ENCODE data around the gene GNG12.

The GNG12 gene

DNA sequence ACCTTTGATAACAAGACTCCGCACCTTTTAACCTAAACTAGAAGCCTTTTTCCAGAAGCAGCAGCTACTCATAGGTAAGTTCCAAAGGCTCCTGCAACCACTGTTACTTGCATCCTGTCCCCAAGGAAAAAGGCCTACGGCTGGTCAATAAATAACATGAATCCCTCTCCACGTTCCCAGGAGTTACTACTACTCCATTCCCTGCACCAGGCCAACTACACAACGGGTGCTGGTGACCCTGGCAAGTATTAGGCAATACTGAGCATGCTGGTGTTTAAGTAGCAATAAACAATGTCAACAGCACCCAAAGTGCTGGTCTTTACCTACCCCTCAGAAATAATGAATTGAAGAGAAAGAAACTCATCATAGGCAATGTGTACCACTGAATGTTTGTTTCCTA, 7.7 kb downstream of the GNG12 start:
- Histone ChIP-seq H3K4me3 (ENCODE audit: low read length) (no peak overlapping the region), H3K27ac (ENCODE audit: low read length) (no peak overlapping the region), H3K4me1 (ENCODE audit: insufficient read depth, low read length) (peaks cover 5% of the 10 kb centered on the region; the same call in 1 of the 2 replicates), H3K36me3 (ENCODE audit: insufficient read depth, low read depth, low read length) (no peaks in the 10 kb centered on the region), H3K9me3 (ENCODE audit: insufficient read depth, low read depth, low read length) (no peaks in the 10 kb centered on the region), H3K27me3 (ENCODE audit: insufficient read depth, low read length) (peaks cover 5% of the 10 kb centered on the region), H3K9ac (ENCODE audit: low read depth, low read length) (no peak overlapping the region)

DNA sequence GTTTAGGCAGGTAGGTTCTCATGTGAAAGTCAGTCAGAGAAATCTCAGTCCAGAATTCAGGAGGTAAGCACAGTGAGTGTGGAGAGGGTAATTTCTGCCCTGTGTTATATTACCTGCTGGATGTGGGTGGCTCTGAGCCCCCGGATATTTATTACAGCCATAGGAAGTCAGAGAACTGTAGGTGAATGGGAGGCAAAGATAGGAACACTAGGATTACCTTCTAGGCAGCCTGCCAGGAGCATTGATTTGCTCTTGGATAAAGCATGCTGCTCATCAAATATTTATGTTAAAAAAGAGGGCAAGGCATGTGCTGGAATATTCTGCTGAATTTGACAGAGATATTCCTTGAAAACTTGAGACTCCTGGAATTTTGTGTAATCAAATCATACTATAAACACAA, 8.5 kb downstream of the GNG12 start:
- Histone ChIP-seq H3K27ac (ENCODE audit: low read length) (no peak overlapping the region), H3K9ac (ENCODE audit: low read depth, low read length) (no peak overlapping the region), H3K9me3 (ENCODE audit: insufficient read depth, low read depth, low read length) (no peaks in the 10 kb centered on the region), H3K36me3 (ENCODE audit: insufficient read depth, low read depth, low read length) (no peaks in the 10 kb centered on the region), H3K27me3 (ENCODE audit: insufficient read depth, low read length) (no peaks in the 10 kb centered on the region), H3K4me3 (ENCODE audit: low read length) (no peak overlapping the region), H3K4me1 (ENCODE audit: insufficient read depth, low read length) (peaks cover 5% of the 10 kb centered on the region; the same call in 1 of the 2 replicates)

DNA sequence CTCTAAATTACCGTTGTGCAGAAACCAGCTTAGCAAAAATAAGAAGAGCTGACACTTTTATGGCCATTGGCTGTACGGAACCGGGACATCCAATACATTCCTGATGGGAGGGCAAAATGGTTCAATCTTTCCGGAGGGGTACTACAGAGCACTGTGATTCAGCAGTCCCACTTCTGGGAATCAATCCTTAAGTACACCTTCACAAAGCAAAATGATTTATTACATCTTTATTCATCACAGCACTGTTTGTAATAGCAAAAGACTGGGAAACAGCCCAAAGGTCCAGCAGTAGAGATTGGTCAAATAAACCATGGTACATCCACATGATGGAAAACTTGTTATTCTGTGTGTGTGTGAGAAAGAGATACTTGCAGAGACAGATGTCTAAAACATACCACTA, 9.7 kb downstream of the GNG12 start:
- no peak overlapping the region for H3K9ac ChIP-seq (ENCODE audit: low read depth, low read length)
- H3K27ac ChIP-seq (ENCODE audit: low read length), result no peak overlapping the region
- H3K36me3 ChIP-seq (ENCODE audit: insufficient read depth, low read depth, low read length), result no peaks in the 10 kb centered on the region
- H3K4me1 ChIP-seq (ENCODE audit: insufficient read depth, low read length), result peaks cover 9% of the 10 kb centered on the region; the same call in 1 of the 2 replicates
- no peaks in the 10 kb centered on the region for H3K9me3 ChIP-seq (ENCODE audit: insufficient read depth, low read depth, low read length)
- no peak overlapping the region for H3K4me3 ChIP-seq (ENCODE audit: low read length)
- no peaks in the 10 kb centered on the region for H3K27me3 ChIP-seq (ENCODE audit: insufficient read depth, low read length)

DNA sequence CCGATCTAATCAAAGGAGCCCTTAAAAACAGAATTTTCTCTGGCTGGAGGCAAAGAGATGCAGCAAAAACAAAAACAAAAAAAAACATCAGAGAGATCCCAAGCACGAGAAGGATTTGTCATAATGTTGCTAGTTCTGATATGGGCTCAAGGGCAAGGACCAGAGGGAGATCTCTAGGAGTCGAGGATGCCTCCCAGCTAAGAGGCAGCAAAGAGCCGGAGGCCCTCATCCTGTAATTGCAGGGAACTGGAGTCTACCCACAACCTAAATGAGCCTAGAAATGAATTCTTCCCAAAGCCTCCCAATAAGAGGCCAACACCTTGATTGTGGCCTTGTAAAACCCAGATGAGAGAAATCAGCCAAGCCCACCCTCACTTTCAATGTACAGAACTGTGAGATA, 12.0 kb downstream of the GNG12 start:
- no peaks in the 10 kb centered on the region for H3K36me3 ChIP-seq (ENCODE audit: insufficient read depth, low read depth, low read length)
- H3K4me1 ChIP-seq (ENCODE audit: insufficient read depth, low read length), result peaks cover 9% of the 10 kb centered on the region; the same call in 1 of the 2 replicates
- no peak overlapping the region for H3K9ac ChIP-seq (ENCODE audit: low read depth, low read length)
- no peaks in the 10 kb centered on the region; the same call in 1 of the 2 replicates for H3K9me3 ChIP-seq (ENCODE audit: insufficient read depth, low read depth, low read length)
- no peak overlapping the region for H3K4me3 ChIP-seq (ENCODE audit: low read length)
- no peak overlapping the region for H3K27ac ChIP-seq (ENCODE audit: low read length)
- no peaks in the 10 kb centered on the region for H3K27me3 ChIP-seq (ENCODE audit: insufficient read depth, low read length)

DNA sequence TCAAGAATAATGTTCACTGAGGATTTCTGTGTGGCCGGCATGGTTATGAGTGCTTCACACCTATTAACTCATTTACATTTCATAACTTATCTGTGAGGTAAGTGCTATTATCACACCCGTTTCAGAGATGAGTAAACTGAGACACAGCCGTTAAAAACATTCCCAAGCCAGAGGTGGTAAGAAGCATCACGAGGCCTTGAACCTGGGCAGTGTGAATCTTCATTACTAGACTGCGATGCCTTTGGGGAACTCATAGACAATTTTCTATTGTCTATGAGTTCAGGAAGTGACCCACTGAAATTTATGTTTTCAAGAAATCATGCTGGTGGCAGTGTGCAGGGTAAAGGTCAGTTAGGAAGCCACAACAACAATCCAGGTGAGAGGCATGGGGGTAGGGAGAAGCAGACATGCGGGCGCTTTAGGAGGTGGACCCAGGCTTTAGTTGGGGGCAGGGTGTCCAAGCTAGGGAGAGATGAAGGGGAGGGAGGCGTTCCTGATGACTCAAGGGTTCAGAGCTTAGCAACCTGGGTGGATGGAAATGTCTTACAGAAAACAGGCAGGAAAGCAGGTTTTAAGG, 14.5 kb downstream of the GNG12 start:
- Histone ChIP-seq H3K27me3 (ENCODE audit: insufficient read depth, low read length) (no peaks in the 10 kb centered on the region), H3K4me1 (ENCODE audit: insufficient read depth, low read length) (peaks cover 16% of the 10 kb centered on the region; the same call in 1 of the 2 replicates), H3K4me3 (ENCODE audit: low read length) (no peak overlapping the region), H3K9me3 (ENCODE audit: insufficient read depth, low read depth, low read length) (no peaks in the 10 kb centered on the region; the same call in 1 of the 2 replicates), H3K27ac (ENCODE audit: low read length) (no peak overlapping the region), H3K36me3 (ENCODE audit: insufficient read depth, low read depth, low read length) (no peaks in the 10 kb centered on the region), H3K9ac (ENCODE audit: low read depth, low read length) (no peak overlapping the region)

DNA sequence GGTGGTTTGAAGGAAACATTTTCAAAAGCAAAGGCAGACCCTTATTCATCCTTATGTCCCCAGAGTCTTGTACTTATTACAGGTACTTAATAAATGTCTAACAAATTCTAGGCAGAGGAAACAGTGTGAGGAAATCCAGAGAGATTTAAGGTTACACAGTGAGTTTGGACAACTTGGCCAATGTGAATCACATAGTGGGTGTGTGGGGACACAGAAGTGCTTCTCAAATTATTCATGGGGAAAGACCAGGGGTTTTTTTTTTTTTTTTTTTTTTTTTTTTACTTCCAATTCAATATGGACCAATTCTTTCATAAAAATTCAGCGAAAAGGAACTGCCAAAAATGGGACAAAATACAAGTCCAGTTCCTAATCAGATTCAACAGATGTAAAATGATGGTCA, 15.1 kb downstream of the GNG12 start:
- no peaks in the 10 kb centered on the region for H3K27me3 ChIP-seq (ENCODE audit: insufficient read depth, low read length)
- H3K4me1 ChIP-seq (ENCODE audit: insufficient read depth, low read length), result peaks cover 15% of the 10 kb centered on the region; the same call in 1 of the 2 replicates
- H3K27ac ChIP-seq (ENCODE audit: low read length), result no peak overlapping the region
- no peaks in the 10 kb centered on the region for H3K36me3 ChIP-seq (ENCODE audit: insufficient read depth, low read depth, low read length)
- H3K9me3 ChIP-seq (ENCODE audit: insufficient read depth, low read depth, low read length), result no peaks in the 10 kb centered on the region; the same call in 1 of the 2 replicates
- H3K9ac ChIP-seq (ENCODE audit: low read depth, low read length), result no peak overlapping the region
- H3K4me3 ChIP-seq (ENCODE audit: low read length), result no peak overlapping the region

DNA sequence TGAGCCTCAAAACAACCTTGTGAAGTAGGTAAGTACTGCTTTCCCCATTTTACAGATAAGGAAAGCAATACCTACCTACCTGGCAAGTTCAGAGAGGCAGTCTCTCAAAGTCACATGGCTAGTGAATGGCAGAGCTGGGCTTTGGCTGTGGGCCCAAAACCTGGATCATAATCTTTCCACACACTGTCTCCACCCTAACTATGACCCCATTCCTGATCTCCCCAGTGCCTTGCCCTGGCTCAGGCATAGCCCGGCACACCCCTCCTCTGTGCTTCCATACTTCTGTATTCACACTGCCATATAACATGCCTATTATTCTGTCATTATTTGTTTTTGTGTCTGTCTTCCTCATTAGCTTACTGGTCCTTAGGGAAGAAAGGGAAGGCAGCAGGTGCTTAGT, 15.9 kb downstream of the GNG12 start:
- no peak overlapping the region for H3K27ac ChIP-seq (ENCODE audit: low read length)
- H3K4me3 ChIP-seq (ENCODE audit: low read length), result no peak overlapping the region
- H3K9me3 ChIP-seq (ENCODE audit: insufficient read depth, low read depth, low read length), result no peaks in the 10 kb centered on the region; the same call in 1 of the 2 replicates
- H3K36me3 ChIP-seq (ENCODE audit: insufficient read depth, low read depth, low read length), result no peaks in the 10 kb centered on the region
- H3K9ac ChIP-seq (ENCODE audit: low read depth, low read length), result no peak overlapping the region
- H3K27me3 ChIP-seq (ENCODE audit: insufficient read depth, low read length), result no peaks in the 10 kb centered on the region
- H3K4me1 ChIP-seq (ENCODE audit: insufficient read depth, low read length), result peaks cover 11% of the 10 kb centered on the region; the same call in 1 of the 2 replicates

DNA sequence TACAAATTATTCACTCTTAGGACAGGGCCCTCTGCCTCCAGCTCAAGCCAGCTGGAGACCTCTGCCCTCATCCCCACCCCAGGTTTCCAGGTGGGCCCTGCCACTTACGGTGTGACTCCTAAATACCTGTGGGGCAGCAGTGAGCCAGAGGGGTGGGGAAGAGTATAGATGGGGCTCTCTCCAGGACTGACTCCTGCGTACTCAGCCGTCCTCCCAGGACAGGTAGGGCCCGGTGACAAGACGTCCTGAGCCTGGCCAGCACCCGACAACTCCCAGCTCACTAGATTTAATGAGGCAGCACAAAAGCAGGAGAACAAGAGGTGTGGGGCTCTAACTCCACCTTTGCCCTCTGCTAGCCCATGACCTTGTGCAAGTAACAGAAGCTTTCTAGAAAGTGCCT, 16.8 kb downstream of the GNG12 start:
- Histone ChIP-seq H3K36me3 (ENCODE audit: insufficient read depth, low read depth, low read length) (no peaks in the 10 kb centered on the region), H3K4me3 (ENCODE audit: low read length) (no peak overlapping the region), H3K27me3 (ENCODE audit: insufficient read depth, low read length) (no peaks in the 10 kb centered on the region), H3K9me3 (ENCODE audit: insufficient read depth, low read depth, low read length) (no peaks in the 10 kb centered on the region; the same call in 1 of the 2 replicates), H3K4me1 (ENCODE audit: insufficient read depth, low read length) (peaks cover 11% of the 10 kb centered on the region; the same call in 1 of the 2 replicates), H3K9ac (ENCODE audit: low read depth, low read length) (no peak overlapping the region), H3K27ac (ENCODE audit: low read length) (no peak overlapping the region)

DNA sequence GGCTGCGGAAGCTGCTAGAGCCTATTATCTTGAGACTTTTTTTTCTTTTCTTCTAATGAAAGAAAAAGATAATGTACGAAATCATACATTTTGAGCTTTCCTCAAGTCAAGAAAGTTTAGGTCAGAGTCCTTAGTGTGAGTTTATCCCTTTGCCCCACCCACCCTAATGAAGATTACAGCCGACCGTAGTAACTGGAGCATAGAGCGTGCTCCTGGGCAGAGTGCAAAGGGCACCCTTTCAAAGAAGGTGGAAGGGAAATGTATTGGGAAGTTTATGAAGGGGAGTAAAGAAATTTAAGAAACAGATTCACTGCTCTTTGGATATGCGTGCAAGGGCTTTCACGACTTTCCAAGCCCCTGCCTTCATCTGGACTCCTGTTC, 17.2 kb downstream of the GNG12 start:
- Histone ChIP-seq H3K27ac (ENCODE audit: low read length) (no peak overlapping the region), H3K9ac (ENCODE audit: low read depth, low read length) (no peak overlapping the region), H3K4me1 (ENCODE audit: insufficient read depth, low read length) (peaks cover 11% of the 10 kb centered on the region; the same call in 1 of the 2 replicates), H3K27me3 (ENCODE audit: insufficient read depth, low read length) (no peaks in the 10 kb centered on the region), H3K36me3 (ENCODE audit: insufficient read depth, low read depth, low read length) (no peaks in the 10 kb centered on the region), H3K4me3 (ENCODE audit: low read length) (no peak overlapping the region), H3K9me3 (ENCODE audit: insufficient read depth, low read depth, low read length) (no peaks in the 10 kb centered on the region; the same call in 1 of the 2 replicates)

DNA sequence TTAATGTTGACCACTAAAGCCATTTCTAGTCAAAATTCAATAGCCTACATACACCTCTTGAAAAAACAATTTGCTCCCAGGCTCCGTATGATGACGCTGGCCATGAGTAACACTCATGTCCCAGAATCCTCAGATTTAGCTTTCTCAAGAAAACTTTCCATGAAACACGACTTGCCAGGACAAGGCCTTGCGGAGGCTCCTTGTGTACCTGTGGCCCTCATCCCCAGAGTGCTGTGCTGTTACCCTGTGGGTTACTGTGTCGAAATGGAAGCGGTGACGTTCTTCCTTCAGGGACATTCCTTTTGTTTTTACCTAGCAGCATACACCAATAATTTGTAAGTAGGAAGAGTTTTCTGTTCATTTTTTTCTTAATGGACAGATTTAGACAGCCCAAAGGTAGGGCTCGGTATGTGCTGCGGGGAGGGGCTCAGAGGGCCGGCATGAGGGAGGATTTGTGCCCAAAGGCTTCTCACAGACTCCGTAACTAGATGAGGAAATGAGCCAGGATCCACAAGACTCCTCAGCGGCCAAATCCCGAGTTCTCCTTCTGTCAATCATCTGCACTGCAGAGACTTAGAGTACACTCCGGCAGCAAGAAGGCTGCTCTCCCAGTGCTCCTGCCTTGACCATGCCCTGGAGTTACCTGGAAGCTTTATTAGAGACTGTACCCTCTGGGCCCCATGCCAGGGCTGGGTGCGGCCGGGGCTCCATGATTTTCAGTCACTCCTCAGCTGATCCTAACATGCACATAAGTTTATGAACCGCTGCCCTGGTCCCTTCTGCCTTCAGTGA, 17.8 kb downstream of the GNG12 start:
- peaks cover 11% of the 10 kb centered on the region; the same call in 1 of the 2 replicates for H3K4me1 ChIP-seq (ENCODE audit: insufficient read depth, low read length)
- no peaks in the 10 kb centered on the region for H3K36me3 ChIP-seq (ENCODE audit: insufficient read depth, low read depth, low read length)
- no peak overlapping the region for H3K9ac ChIP-seq (ENCODE audit: low read depth, low read length)
- no peaks in the 10 kb centered on the region; the same call in 1 of the 2 replicates for H3K9me3 ChIP-seq (ENCODE audit: insufficient read depth, low read depth, low read length)
- H3K27me3 ChIP-seq (ENCODE audit: insufficient read depth, low read length), result no peaks in the 10 kb centered on the region
- no peak overlapping the region for H3K27ac ChIP-seq (ENCODE audit: low read length)
- no peak overlapping the region for H3K4me3 ChIP-seq (ENCODE audit: low read length)

DNA sequence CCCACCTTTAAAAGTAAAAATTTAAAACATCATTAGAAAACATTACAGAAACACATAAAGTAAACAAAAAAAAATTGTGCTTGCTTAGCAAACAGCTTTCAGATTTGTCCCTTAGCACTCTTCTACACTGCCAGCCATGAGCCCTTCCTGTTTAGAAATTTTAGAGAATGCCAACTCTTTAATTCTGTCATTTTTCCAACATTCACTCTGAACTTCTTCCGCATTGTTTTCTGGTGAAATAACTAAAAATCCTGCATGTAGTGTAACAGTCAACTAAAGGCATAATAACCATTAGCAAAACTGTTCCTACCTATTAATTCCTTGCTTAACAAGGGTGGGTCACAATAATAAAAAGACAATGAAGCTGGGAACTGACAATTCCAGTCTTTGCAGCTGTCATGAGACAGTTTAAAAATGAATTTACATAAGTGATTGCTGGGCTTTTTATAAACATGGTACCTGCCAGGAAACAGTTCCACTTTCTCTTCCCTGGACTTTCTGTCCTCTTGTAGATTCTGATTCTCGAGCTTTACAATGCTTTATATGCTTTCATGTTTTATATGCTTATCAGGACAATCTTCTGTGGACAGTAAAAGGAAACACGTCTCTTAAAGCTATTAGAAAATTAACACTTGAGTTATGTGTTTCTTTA, 19.0 kb downstream of the GNG12 start:
- peaks cover 8% of the 10 kb centered on the region; the same call in 1 of the 2 replicates for H3K4me1 ChIP-seq (ENCODE audit: insufficient read depth, low read length)
- H3K9ac ChIP-seq (ENCODE audit: low read depth, low read length), result no peak overlapping the region
- H3K9me3 ChIP-seq (ENCODE audit: insufficient read depth, low read depth, low read length), result no peaks in the 10 kb centered on the region; the same call in 1 of the 2 replicates
- no peak overlapping the region for H3K4me3 ChIP-seq (ENCODE audit: low read length)
- H3K27ac ChIP-seq (ENCODE audit: low read length), result no peak overlapping the region
- no peaks in the 10 kb centered on the region for H3K27me3 ChIP-seq (ENCODE audit: insufficient read depth, low read length)
- no peaks in the 10 kb centered on the region for H3K36me3 ChIP-seq (ENCODE audit: insufficient read depth, low read depth, low read length)

Data from iPS-20b (cell line).